NCI-H1105 treated with DMSO at 0.1 percent for 48 hours (cell line): Measurements from ENCODE around the gene KLF2.
A peak's percentile ranks its signal among the peaks of the same experiment; 100 is the strongest.
"Not testable (repeated sequence)": the region's sequence is repeated elsewhere in the genome, so short reads cannot be mapped to it uniquely, and the experiment has no call there.

Experiments used
- DNase-seq: peaks from one replicate; lab custom pipeline; 2025; lab: John Stamatoyannopoulos, UW

KLF2 gene

GRCh38 chr19:16338470-16339360 lies 14.1 kb downstream of the KLF2 start:
- DNase-seq, result no peak

DNA sequence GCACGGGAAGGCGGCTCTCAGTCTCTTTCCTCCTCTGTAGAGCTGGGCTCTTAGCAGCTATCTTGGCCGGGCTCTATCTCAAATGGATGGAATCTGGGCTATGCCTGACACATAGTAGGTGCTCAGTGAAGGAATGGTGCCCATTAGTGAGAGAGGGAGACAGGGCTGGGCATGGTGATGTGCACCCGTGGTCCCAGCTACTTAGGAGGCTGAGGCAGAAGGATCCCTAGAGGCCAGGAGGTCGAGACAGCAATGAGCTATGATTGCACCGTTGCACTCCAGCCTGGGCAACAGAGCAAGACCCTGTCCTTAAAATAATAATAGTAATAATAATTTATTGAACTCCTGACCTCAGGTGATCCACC lies 14.7 kb downstream of the KLF2 start:
- DNase-seq, result no peak

DNA sequence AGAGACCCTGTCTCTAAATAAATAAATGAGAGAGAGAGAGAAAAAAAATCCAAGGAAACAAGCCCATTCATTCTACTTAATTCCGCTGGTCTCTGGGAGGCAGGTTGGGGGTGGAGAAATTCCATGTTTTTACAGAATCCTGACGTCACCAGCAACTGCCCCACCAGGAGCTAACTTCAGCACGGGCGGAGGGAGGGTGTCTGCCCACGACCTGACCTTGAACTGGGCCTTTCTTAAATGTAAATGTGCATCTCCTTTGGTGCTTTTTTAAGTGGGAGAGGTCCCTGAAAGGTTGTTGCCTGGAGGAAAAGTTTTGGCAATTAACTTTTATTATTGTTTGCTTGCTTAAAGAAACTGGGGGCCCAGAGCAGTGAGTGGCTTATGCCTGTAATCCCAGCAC lies 15.5 kb downstream of the KLF2 start:
- DNase-seq, result no peak

DNA sequence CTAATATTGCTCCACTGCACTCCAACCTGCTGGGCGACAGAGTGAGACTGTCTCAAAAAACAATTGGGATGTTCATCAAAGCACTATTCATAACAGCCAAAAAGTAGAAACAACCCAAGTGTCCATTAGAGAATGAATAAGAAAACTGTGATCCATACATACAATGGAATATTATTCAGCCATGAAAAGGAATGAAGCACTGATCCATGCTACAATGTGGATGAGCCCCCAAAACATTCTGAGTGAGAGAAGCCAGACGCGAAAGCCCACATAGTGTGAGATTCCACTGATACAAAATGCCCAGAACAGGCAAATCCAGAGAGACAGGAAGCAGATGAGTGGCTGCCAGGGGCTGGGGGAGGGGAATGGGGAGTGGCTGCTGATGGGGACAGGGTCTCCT lies 16.0 kb downstream of the KLF2 start:
- DNase-seq, result no peak

DNA sequence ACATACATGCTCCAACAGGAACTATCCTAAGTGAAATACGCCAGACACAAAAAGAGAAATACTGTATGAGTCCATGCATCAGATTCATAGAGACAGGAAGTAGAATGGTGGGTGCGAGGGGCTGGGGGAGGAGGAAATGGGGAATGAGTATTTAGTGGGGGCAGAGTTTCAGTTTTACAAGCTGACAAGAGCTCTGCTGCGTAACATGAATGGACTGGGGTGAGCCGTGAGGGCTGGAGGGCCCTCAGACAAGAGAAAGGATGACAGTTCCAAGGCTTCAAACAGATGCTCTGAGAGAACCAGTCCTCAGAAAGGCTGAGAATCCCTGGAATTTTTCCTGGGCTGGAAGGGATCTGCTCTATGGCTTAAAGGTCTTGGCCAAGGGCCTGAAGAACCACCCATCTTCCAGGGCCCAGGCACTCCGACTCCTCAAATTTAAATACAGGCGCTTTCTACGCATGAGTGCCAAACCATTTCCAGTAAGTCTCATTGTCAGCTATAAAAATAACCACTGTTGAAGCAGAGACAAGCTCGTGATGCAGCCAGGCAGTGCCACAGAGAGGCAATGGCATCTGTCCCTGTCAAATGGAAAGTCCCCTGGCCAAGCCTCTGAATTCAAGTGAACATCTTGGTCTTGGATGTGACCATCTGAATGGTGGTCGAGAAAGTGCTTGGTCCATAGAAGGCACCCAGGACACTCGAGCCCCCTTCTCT lies 17.5 kb downstream of the KLF2 start:
- no peak for DNase-seq

GRCh38 chr19:16343156-16343555 lies 18.5 kb downstream of the KLF2 start:
- no peak for DNase-seq

- no peak for DNase-seq
These were observed 20.8 kb downstream of the KLF2 start for GRCh38 chr19:16345457-16345856.

- not testable (repeated sequence) for DNase-seq
These were observed 22.5 kb downstream of the KLF2 start for GRCh38 chr19:16347099-16347498.

DNA sequence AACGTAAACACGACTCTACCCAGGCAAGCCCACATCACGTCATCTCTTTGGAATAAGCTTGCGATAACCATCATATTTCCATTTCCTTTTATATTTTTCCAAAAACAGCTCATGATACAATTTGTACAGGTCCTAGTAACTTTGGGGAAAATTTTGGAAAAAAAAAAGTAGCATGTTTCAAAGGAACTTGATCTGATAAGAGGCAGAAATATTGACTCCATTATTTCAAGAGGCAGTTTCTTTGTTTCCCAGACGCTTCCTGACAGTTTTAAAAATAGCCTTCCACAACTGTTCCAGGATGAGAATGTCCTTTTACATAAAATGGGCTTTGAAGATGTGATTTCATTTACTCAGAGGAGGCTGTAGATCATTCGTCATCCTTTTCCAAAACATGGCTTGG lies 23.1 kb downstream of the KLF2 start:
- DNase-seq, result no peak

- no peak for DNase-seq
These were observed 25.0 kb downstream of the KLF2 start for GRCh38 chr19:16349551-16350152.

- no peak for DNase-seq
These were observed 26.6 kb downstream of the KLF2 start for GRCh38 chr19:16351133-16351809.

- no peak for DNase-seq
These were observed 30.8 kb downstream of the KLF2 start for GRCh38 chr19:16355293-16356043.

DNA sequence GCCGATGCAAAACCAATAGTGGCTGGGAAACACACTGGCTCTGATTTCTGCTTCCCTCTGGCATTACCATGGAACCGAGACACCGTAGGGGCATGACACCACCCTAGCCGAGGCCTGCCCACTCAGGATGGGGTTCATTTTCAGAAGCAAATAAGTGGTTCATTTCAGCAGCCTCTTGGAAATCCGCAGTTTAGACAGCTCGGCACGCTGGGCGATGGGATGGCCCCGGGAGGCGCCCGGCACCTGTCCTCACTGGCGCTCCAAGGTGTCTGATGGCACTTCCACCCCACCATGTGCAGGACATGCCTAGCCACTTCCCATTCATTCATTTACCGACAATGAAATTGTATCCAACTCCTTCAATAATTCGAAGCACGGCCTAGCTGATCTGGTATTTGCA lies 33.8 kb downstream of the KLF2 start:
- no peak for DNase-seq

- no peak for DNase-seq
These were observed 34.4 kb downstream of the KLF2 start for GRCh38 chr19:16359074-16359473.

DNA sequence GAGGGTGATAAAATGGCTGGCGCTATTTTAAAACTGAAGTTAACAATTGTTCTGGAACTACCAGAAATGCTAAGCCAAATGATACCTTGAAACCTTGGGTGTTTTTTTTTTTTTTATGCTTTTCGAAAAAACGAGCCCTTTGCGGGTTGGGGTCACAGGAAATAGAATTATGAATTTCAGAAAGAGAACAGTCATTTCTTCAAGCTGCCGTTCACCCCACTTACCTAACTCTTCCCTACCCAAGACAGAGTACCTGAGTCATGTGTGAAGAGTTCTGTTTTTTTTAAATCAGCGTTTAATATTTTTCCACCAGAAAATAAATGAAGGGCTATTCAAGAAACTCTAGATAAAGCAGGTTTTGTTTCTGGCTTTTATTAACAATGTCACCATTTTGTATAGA lies 35.3 kb downstream of the KLF2 start:
- no peak for DNase-seq

DNA sequence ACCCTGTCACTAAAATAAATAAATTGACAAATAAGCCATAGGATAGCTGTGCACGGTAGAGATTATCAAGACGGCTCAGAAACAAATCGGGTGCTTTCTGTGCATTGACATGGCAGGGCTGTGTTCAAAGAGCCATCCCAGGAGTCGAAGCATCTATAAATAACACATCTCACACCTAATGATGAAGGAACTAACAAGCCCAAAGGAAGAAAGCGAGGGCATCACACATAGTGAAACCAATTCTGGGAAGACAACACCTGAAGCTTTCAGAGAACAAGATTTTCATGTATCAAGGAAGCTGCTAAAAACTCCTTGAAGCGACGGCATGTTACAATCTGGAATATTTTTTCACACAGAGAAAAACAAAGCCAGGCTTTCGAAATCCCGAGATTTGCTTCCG lies 36.1 kb downstream of the KLF2 start:
- no peak for DNase-seq

- no peak for DNase-seq
These were observed 36.6 kb downstream of the KLF2 start for GRCh38 chr19:16361254-16361653.

DNA sequence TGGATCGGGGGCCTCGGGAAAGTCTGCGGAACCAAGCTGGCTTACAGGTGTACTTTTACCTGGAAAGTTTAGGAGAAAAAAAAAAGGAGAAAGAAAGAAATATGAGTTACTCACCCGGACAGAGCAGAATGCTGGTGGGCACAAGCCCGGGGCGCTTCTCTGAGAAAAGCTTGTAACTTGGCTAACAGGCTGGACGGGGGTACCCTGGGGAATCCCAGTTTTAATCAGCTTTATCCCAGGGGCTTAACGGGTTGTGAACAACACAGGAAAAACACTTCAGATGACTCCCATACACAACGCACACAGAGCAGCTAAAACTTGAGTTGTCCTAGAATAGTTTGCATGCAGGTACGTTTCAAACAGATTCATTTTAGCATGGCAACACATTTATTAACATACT lies 37.3 kb downstream of the KLF2 start:
- no peak for DNase-seq

GRCh38 chr19:16363133-16363851 lies 38.7 kb downstream of the KLF2 start:
- peak; percentile 36 for DNase-seq

DNA sequence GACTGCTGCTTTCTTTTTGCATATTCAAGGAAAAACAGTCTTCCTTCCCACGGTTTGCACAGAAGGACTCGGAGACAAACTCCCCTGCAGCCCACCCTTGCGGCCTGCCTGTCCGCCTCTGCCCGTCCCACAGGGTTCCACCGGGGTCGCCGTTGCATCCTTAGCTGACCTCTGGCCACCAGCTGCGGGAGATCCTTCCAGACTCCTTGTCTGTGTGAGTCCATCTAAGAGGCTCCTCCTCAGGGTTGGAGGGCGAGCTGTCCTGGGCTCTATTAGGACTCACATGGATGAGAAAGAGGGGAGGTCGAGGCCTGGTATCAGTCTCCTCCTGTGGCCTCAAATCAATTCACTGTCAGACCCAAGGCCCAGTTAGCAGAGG lies 39.2 kb downstream of the KLF2 start:
- DNase-seq, result no peak

DNA sequence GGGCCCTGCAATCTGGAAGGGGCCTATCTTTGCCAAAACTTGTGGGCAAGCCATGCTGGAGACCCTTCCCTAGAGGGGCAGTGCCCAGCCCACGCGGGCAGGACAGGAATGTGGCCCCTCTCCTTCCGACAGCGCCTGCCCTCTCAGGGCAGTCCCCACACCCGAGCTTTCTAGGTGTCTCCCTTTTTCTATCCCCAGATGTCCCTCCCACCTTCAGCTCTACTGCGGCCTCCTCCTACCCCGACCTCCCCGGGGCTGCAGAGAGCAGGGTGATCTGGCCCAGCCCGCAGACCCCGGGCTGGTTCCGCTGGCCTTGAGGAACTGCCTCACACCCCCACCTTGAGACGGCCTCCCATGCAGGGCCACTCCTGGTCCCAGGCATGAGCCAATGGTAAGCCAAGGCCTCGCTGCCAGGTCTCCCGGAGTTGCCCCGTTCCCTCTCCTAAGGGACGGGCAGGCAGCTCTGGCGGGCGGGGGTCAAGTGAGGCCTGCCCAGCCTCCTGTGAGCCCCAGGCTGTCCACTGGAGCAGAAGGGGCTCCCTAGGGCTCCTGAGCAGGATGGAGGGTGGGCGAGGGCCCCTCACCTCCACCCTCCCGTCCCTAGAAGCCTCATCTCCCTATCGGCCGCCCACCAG lies 39.7 kb downstream of the KLF2 start:
- no peak for DNase-seq
